ENCODE results near the gene ZNF804A. TPM values are rescaled to one million over a fixed set of nuclear protein-coding genes. Genes with fewer than 3 reads are reported as not detected.
A peak's percentile ranks its signal among the peaks of the same experiment; 100 is the strongest.

ZNF804A gene
- total RNA-seq, 1 donor, result 10.8 TPM

- DNase-seq (ENCODE audit: low read depth), result no peak
- no peak overlapping the region for H3K4me3 ChIP-seq (ENCODE audit: low read depth, low read length)
- no peak for TF ChIP-seq CTCF (IDR thresholded peaks at IDR 0.05; ENCODE audit: insufficient read depth, low read depth, low read length)
Observed at GRCh38 chr2:184685999-184686841, 87.9 kb downstream of the ZNF804A start.

- TF ChIP-seq CTCF (IDR thresholded peaks at IDR 0.05; ENCODE audit: insufficient read depth, low read depth, low read length), result no peak
- no peak overlapping the region for H3K4me3 ChIP-seq (ENCODE audit: low read depth, low read length)
- peak; percentile 18 for DNase-seq (ENCODE audit: low read depth)
Observed at GRCh38 chr2:184689638-184690037, 91.3 kb downstream of the ZNF804A start.

GRCh38 chr2:184692141-184692734 is 93.9 kb downstream of the ZNF804A start:
- peak; percentile 25 for DNase-seq (ENCODE audit: low read depth)
- TF ChIP-seq CTCF (IDR thresholded peaks at IDR 0.05; ENCODE audit: insufficient read depth, low read depth, low read length), result no peak
- H3K4me3 ChIP-seq (ENCODE audit: low read depth, low read length), result no peak overlapping the region

- TF ChIP-seq CTCF (IDR thresholded peaks at IDR 0.05; ENCODE audit: insufficient read depth, low read depth, low read length), result no peak
- no peak for DNase-seq (ENCODE audit: low read depth)
- H3K4me3 ChIP-seq (ENCODE audit: low read depth, low read length), result no peak overlapping the region
Observed at GRCh38 chr2:184696644-184697043, 98.3 kb downstream of the ZNF804A start.

- no peak for TF ChIP-seq CTCF (IDR thresholded peaks at IDR 0.05; ENCODE audit: insufficient read depth, low read depth, low read length)
Observed at GRCh38 chr2:184698476-184698875, 100.1 kb downstream of the ZNF804A start.

GRCh38 chr2:184721881-184722280 is 123.6 kb downstream of the ZNF804A start:
- no peak for DNase-seq (ENCODE audit: low read depth)
- H3K4me3 ChIP-seq (ENCODE audit: low read depth, low read length), result no peak overlapping the region

More at GRCh38 chr2:184698476-184698875, 100.1 kb downstream of the ZNF804A start:
- DNase-seq (ENCODE audit: low read depth), result no peak
- H3K4me3 ChIP-seq (ENCODE audit: low read depth, low read length), result no peak overlapping the region

More at GRCh38 chr2:184721881-184722280, 123.6 kb downstream of the ZNF804A start:
- TF ChIP-seq CTCF (IDR thresholded peaks at IDR 0.05; ENCODE audit: insufficient read depth, low read depth, low read length), result no peak

Data from fibroblast of villous mesenchyme (primary cell).